NCI-H748 (cell line): ENCODE measurements around the gene MBTPS2.
A peak's percentile ranks its signal among the peaks of the same experiment; 100 is the strongest.
"Not testable (repeated sequence)": the region's sequence is repeated elsewhere in the genome, so short reads cannot be mapped to it uniquely, and the experiment has no call there.

ENCODE experiments used
- DNase-seq: peaks from one replicate; lab custom pipeline; 2025; ENCODE audit not compliant: unreplicated experiment; lab: John Stamatoyannopoulos, UW

MBTPS2 gene

DNA sequence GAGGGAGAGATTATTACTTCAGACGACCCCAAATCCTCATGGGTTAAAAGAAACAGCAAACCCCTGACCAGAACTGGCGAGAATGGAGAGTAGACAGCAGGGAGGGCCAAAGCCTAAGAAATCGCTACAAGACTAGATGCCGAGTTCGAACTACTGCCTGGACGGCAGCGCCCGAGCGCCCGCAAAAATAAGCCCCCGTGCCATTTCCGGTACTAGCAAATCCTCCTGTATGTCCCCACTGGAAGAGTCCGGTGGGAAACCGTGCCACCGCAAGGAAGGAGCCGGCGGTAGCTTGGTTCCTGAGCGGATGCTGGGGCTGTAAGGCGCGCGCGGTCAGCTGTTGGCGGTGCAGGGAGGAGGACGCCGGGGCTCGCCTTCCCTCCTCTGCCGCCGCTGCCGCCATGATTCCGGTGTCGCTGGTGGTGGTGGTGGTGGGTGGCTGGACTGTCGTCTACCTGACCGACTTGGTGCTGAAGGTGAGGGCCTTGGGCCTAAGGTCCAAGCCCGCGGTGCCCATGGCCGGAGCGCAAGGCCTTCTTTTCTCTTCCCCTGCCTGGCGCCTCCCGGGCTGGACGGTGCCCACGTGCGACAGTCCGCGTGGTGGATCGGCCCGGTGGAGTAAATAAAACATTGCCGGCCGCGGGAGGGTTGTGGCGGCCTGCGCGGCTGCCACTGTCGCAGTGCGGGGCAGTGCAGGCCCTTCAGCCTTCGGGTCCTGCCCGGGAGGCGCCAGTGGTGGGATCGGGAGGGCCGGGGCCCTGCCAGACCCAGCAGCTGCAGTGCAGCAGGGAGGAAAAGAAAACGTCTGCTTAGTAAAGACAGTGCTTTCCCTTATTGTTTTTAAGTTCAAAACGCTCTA is at the start of gene MBTPS2:
MBTPS2 (plus strand) TSS at position 284 of the 859 bp plus-strand sequence; CDS start at position 402, 118 bp downstream.
- DNase-seq = peak; percentile 90

DNA sequence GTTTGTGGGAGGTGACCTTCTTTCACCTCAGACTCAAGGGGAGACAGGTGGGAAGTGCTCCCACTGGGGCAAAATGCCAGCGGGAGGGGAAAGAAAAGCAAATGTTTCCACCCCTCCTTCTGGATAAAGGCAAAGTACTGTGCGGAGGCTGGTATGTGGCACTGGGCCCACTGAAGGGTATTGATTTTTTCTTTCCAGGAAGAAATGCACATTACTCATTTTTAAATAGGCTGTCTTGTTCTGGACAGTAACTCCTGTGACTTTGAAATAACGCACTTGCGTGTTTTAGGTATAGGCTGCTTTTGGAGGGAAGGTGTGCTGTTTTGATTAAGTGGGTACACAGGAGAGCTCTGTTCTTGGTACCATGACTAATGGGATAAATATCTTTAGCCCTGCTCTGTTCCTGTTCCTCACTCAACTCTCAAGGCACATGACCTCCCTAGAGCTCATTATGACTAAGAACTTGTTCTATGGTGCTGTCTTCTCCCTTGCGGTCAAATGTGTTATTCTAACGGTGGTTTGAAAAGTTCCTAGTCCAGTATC is 40.7 kb upstream of the MBTPS2 start:
- peak; percentile 81 for DNase-seq

DNA sequence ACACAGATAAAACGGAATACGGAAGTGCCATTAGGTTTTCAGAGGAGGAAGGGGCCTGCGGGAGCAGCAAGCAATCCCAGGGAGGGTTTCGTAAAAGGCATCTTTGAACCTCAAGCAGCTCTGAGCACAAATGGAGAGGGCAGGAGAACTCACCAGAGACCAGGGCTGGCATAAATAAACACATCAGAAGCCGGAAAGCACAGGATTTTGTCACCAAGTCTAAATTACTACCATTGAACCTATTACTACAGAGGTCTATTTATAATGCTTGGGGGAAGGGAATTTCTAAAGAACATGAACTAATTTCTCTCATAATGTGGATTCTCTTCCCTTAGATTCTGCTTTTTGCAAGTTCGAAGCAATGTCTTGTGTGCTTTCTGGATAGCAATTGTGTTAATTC is 39.6 kb upstream of the MBTPS2 start:
- no peak for DNase-seq

DNA sequence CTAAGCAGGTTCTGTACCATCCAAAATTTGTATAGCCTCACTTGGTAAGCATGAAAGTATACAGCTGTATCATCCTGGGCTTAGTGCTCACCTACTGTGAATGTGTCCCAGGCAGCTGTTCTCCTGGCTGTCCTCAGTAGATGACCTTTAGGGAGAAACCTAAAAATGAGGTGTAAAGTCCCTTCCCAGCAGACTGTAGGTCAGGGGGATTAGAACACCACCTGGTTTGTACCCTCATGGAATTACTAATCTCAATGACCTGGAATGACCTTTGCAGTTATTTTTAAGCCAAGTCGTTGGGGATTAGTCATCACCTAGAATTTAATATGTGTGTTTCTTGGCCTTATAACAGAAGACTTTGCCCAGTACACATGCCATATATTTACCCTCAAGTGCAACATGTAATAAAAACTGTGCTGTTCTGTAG is 39.1 kb upstream of the MBTPS2 start:
- no peak for DNase-seq

DNA sequence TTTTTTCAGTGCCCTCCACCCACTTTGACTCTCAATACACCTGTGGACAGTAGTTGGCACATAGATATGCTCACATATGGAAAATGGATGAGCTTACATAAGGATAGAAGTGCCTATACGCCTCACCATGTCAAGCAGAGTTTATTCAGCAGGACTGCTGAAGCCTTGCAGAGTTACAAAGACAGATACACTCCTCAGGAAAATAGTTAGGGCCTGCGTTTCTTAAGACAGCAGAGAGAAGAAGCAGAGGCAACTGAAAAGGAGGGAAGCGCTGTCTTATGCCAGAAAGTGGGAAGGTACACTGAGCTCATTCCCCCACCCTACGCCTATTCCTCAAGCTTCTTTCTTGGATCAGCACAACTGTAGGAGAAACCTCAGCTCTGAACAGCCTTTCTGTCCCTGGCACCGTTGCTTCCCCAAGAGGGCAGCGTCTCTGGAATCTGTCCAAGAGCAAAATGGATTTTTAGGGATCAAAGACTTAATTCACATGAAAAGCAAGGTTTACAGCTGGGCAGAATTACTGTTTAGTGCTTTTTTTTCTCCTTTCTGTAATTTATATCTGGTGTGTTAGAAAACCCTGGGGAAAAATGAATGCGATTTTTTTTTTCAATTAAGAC is 37.3 kb upstream of the MBTPS2 start:
- DNase-seq = no peak

DNA sequence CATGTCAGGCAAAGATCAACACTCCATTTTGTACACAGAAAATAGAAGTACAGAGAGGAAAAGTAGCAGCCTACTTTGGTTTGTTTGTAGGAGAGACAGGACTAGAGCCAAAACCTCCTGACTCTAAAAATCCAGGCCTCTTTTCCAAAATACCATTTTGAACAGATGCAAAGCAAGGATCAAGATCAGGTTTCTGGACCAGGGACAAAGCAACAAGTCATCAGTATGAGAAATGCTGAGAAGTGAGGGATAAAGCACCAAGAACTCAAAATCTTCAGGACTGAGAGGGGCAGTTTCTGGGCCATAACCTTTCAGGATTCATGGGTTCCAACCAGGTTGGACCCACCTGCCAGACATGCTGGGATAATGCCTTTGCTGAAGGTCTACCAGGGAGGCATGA is 36.6 kb upstream of the MBTPS2 start:
- DNase-seq = no peak

DNA sequence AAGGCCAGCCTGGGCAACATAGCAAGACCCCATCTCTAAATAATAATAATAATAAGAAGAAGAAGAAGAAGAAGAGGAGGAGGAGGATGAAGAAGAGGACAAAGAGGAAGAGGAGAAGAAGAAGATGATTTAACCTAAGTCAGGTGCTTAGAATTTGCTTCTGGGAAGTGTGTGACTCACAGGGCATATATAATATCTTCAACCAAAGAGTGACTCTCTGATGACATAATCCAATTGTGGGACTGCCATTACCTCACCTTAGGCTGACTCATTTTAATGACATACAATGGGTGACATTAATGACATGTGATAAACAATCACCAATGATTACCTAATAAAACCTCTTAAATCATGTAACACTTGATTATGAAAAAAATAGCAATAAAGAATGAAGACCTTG is 32.7 kb upstream of the MBTPS2 start:
- DNase-seq = no peak

DNA sequence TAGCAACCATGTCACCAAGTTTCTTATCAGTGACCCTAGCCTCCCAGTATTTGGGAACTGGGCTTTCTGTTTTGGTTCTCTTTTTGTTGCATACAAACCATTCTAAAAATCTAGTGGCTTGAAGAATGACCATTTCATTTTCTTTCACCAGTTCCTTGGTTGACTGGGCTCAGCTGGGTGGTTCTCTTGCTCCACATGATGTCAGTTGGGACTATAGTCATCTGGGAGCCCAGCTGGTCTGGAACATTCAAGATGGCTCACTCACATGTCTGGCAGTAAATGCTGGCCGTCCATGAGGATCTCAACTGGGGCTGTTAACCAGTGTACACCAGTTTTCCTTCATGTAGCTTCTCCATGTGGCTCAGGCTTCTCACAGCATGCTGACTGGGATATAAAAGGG is 27.6 kb upstream of the MBTPS2 start:
- DNase-seq = no peak

DNA sequence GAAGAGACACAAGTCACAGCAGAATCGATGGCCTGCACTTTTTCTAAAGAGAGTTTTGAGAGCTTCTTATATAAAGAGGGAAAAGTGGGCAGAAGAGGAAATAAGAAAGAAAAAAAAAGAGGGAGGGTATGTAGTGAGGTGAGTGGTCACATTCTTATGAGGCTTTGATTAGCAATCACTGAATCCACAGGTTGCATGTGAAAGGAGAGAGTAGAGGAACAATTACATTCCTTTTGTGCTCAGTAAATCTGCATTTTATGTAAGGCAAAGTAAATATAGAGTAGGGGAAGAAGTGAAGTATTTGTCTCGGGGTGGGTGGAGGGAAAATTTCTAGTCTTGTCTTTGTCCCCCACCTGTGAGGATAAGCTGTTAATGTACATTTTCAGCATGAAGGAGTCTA is 26.8 kb upstream of the MBTPS2 start:
- DNase-seq = no peak

DNA sequence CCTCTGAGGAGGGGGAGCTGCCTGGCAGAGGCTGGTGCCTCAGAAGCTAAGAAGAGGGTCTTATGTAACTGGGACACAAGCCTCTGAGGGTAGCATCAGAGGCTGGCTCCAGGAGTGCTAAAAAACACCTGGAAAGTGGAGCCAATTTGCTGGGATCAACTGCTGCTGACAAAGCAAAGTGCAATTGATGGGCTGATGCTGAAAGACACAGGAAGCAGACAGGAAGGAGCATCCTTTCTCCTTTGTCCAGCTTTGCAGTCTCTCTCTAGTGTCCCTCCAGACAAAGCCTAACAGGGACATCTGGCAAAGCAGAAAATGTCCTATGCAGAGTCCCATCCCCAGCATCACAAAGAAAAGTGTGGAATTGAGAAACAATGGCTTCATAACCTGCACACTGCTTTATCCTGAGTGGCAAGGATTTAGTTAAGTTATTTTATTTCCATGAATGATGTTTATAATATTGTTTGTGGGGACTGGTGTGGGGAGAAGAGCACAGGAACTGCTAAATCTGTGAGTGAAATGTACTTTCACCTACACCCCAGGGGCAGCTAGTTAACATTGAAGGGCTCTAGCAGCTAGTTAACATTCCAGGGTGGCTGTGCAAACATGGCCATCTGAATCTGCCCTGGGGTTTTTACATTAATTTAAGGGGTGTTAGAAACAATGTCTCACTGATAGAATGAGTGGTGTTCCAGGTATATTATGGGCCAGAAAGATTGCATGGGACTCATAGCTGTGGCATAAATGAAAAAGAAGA is 25.6 kb upstream of the MBTPS2 start:
- DNase-seq = peak; percentile 31

DNA sequence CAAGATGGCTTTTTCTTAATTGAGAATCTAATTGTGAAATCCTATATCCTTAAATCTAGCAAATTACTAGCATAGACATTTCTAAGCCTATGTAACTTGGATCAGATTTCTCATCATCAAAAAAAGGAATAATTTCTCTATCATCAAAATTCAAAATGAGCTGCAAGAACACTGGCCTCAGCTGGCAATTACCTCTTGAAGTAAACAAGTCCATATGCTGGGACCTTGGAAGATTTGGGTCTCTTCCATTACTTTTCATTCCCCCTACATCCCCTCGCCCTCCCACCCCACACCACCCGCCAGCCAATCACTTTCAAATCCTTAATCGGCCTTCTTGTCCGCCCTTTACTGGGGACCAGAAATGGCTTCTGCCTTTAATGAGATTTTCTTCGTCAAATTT is 23.3 kb upstream of the MBTPS2 start:
- no peak for DNase-seq

DNA sequence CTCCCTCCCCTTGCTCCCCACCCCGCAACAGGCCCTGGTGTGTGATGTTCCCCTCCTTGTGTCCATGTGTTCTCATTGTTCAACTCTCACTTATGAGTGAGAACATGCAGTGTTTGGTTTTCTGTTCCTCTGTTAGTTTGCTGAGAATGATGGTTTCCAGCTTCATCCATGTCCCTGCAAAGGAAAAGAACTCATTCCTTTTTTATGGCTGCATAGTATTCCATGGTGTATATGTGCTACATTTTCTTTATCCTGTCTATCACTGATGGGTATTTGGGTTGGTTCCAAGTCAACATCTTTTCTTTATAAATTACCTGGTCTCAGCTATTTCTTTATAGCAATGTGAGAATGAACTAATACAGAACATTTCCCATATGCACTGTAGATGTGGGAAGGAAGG is 19.2 kb upstream of the MBTPS2 start:
- DNase-seq = not testable (repeated sequence)

DNA sequence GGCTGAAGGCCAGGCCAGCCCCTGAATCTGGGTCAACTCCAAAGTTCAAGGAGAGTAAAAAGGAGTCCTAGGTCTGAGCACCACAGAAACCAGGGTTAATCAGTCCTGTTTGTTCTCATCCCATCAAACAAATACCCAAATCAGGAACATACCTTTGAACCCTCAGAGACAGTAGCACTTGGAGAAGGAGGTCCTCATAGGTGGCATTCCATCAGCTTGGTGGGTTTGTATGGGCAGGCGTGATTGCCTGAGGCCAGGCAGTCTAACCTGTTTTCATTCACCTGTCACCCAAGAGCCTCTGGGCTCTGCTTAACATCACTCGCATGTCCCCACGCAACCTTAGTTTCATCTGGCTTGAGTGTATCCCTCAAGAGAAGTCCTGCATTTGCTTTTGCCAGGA is 17.5 kb upstream of the MBTPS2 start:
- DNase-seq = no peak

DNA sequence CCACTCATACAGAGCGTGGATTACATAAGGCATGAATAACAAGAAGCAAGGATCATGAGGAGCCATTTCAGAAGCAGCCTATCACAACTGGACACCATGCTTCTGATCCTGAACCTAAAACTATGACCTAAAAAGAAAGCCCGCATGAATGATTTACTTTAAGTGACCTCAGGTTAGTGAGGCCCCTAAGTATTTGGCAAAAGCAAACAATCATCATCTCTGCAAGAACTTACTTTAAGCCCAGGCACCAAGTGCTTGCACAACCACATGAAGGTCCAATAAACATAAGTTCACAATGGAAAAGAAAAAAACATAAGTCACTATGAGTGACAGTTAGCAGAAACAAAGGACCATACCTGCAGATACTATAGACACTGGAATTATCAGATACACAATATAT is 7.9 kb upstream of the MBTPS2 start:
- no peak for DNase-seq

DNA sequence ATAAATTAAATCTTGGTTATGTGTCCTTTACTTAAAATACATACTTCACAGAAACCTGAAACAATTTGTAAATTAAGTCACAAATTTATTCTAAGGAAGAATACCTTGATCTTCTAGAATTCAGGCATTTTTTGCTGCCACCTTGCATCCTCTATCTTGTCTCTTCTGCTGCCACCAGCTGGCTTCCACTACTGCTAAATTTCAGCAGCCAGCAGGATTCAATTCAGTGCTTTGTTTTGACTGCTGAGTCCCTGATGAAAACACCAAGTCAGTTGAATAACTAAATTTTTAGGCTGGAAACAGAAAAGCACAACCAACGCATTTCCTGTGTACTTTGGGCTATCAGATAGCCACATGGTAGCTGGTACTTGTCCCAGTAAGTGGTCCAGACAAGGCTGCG is 2.4 kb upstream of the MBTPS2 start:
- no peak for DNase-seq

DNA sequence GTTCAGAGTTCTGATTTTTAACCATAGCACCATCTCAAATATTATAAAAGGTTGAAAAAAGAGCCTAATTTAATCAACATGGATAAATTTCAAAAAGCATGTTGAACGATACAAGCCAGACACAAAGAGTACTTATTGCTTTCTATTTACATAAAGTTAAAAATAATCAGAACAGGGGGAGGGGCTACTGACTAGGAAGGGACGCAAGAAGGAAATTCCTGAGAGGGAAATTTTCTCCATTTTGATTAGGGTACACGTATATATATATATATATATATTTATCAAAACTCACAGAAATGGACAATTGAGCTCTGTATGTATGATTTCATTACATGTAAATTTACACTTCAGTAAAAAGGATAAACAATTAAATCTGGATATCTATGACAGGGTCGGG is 482 bp upstream of the MBTPS2 start:
- DNase-seq = peak; percentile 52

DNA sequence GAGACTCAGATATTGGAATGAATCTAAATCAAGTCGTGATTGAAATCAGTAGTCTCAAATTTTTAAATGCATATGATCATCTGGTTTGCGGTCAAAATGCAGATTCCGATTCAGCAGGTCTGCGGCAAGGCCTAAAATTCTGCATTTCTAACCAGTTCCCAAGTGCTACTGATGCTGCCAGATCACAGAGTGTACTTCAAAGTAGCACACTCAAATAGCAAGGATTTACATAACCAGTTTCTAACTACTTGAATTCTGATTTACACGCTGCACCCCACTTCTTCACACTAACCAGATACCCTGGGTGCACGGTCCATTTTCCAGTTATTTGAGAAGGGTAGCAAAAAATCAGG is 752 bp downstream of the MBTPS2 start:
- DNase-seq = peak; percentile 31

DNA sequence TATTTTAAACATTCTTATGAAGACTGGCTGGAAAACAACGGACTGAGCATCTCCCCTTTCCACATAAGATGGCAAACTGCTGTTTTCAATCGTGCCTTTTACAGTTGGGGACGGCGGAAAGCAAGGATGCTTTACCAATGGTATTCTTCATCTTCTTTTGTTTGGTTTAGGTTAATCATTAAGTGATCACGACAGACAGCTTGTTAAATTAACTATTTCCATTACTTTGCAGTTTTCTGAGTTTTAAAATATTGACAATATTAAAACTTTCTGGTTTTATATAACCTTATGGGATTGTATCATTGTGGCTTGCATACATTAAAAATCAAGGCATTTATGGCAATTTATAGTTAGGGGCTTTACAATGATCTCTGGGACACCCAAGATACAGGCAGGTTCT is 3.8 kb downstream of the MBTPS2 start:
- no peak for DNase-seq

DNA sequence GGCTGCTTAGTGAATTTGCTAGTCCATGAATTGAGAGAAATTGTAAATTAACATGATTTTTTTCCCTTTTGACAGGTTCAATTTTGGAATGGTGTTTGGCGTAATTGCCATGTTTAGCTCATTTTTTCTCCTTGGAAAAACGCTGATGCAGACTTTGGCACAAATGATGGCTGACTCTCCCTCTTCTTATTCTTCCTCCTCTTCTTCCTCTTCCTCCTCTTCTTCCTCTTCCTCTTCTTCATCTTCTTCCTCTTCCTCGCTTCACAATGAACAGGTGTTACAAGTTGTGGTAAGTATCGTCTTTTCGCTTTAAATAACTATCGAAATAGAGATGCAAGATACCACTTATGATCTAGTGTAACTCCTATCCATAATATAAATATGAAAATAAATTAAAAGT is 5.7 kb downstream of the MBTPS2 start:
- no peak for DNase-seq

DNA sequence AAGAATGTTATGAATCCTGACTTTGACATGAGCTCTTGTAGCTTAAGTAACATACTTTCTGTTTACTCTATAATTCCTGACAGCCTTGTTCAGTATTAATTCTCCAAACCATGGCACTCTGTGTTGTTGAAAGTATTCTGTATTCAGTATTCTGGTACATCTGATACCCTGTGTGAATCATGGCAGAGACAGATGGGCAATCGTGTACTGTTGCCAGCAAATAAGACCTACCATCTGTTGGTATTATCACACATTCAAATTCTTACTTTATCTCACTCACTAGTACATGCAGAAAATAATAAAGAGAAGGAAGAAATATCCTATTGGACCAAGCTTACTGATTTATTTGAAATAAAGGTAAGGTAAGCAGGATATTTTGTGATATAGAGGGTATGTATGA is 7.9 kb downstream of the MBTPS2 start:
- no peak for DNase-seq

DNA sequence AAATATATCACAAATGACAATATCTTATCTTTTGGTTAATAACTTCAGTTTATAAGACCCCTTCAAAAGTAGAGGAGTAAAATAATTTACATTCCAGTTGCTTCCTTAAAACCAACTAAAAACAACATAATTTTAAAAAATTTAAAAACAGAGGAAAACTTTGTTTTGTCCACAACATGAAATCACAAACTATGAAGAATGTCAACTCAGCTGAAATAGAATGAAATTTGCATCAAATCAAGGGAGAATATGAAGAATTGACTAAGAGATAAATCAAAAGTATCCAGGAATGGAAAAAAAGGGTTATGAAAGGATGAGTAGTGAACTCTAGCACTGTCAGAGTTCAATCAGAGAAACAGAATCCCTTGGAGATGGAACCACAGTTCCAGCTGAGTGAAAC is 14.2 kb downstream of the MBTPS2 start:
- no peak for DNase-seq

DNA sequence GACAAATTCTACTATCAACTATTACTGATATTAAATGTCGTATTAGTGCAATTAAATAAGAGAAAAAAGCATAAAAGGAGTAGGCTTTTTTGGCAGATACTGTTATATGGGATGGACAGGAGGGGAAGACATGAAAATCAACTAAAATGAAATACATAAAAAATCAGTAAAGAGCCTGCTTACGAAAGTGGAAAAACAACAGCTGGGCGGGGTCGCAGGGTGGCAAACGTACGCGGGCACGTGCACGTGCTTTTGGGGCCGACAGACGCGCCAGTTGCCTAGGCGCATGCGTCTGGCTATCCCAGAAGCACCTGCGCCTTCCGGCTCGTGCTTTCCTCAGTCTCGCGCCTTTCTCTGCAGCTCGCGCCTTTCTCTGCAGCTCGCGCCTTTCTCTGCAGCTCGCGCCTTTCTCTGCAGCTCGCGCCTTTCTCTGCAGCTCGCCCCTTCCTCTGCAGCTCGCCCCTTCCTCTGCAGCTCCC is 16.6 kb downstream of the MBTPS2 start, which contains the start of gene YY2:
YY2 (plus strand) TSS at position 51 of the 479 bp plus-strand sequence. CDS start 498 bp downstream, outside the sequence.
- no peak for DNase-seq
